Adrenal gland (tissue), 12 donors: Measurements from ENCODE around the gene PPP1R16B. TPM values are rescaled to one million over a fixed set of nuclear protein-coding genes. Genes with fewer than 3 reads are reported as not detected.

Source experiments
- DNase-seq, 7 donors: peaks; one replicate each; pipeline ENCODE4 v3.0.0-alpha.2; 2019 to 2020
- H3K27ac ChIP-seq, 5 donors: fragments of 200-600 bp; sonication (generic) in 4 of 5; 1 replicate in 3 of 5; 2 replicates in 2 of 5; pipeline versions ENCODE4 v1.5.1 to v1.8.0; 2016 to 2020; ENCODE audit warnings: mild to moderate bottlenecking in 1 of 5
- H3K27me3 ChIP-seq: fragments of 200-600 bp; 2 replicates; pipeline ENCODE4 v1.8.0; 2021
- H3K36me3 ChIP-seq, 2 donors: fragments of 200-600 bp; replicated peaks in 1 of 2; 1 replicate in 1 of 2; 2 replicates in 1 of 2; pipeline versions ENCODE4 v1.5.1 to v1.8.0; 2018 to 2022
- H3K4me1 ChIP-seq, 2 donors: fragments of 200-600 bp; replicated peaks in 1 of 2; 1 replicate in 1 of 2; 2 replicates in 1 of 2; pipeline versions ENCODE4 v1.5.1 to v1.8.0; 2018 to 2021
- H3K4me3 ChIP-seq, 4 donors: fragments of 200-600 bp; sonication (generic) in 3 of 4; one replicate each; pipeline ENCODE4 v1.5.1; 2016 to 2018
- H3K9me3 ChIP-seq, 3 donors: fragments of 200-600 bp; sonication (generic) in 1 of 3; replicated peaks in 1 of 3; 1 replicate in 2 of 3; 2 replicates in 1 of 3; pipeline versions ENCODE4 v1.5.1 to v1.8.0; 2016 to 2021
- POLR2A ChIP-seq, 2 donors: fragments of 450-650 bp; IDR thresholded peaks; one replicate each; pipeline ENCODE4 v1.6.1; 2017; ENCODE audit warnings: antibody characterized with exemption in 2 of 2, mild to moderate bottlenecking in 2 of 2, moderate library complexity in 1 of 2
- WGBS, 4 donors: extraction: QIAGEN DNeasy Blood & Tissue Kit in 2 of 4; methylation state at CpG; one replicate each; pipeline versions ENCODE4 v1.1.5 to v1.1.7; 2013 to 2017; 5-methylcytosine and 5-hydroxymethylcytosine counted together
- intact Hi-C, 2 donors: fragments of 100-400 bp; cut with DNase I; formaldehyde crosslinking; loops; one replicate each; pipeline versions ENCODE4 v1.14.1 to v1.15.0; 2022 to 2023
- polyA plus RNA-seq, 3 donors: library from polyadenylated mRNA; stranded (reverse); fragments of 200-250 nt in 2 of 3; fragments of 350-450 nt in 1 of 3; fragmentation: Illumina TruSeq in 1 of 3; extraction: RNeasy Lipid Tissue Mini Kit (QIAGEN cat#74804) in 1 of 3; gene quantifications; one replicate each; pipeline ENCODE4 v1.2.3, GENCODE V29; 2013 to 2014
- total RNA-seq, 9 donors: library from RNA; depleted of rRNA in 4 of 9; stranded (reverse); fragments of >200 nt in 4 of 9; fragments of 120-200 nt in 1 of 9; fragmentation: NEBNext Ultra II Directional in 1 of 9; extraction: Animal tissue kit (Norgen Biotek cat#: 25700) in 1 of 9; gene quantifications; one replicate each; pipeline versions ENCODE4 v1.1.0 to v1.2.4, GENCODE V29; 2013 to 2023
- TF ChIP-seq, protein P1 (sequence below), 6 experiments: fragments of 450-650 bp in 4 of 6; fragments of 200-600 bp in 2 of 6; sonication (generic) in 1 of 6; IDR thresholded peaks; 1 replicate in 5 of 6; 2 replicates in 1 of 6; pipeline versions ENCODE4 v1.5.1 to v1.8.0; 2016 to 2021; ENCODE audit warnings: antibody characterized with exemption in 6 of 6, mild to moderate bottlenecking in 2 of 6, moderate library complexity in 1 of 6
- donor health status: healthy with polysubstance abuse.
- donor health status: Bipolar disorder and iron deficiency.
- donor health status: DM: yes; HTN: yes; CAD: no.
- donor health status: DM: no; HTN: no; CAD: no.
- donor health status: DM: no; HTN: no; CAD: no.
- donor health status: DM: yes; HTN: yes; CAD: no.

The PPP1R16B gene
- total and polyA plus RNA-seq, 12 donors: 1.8 to 18.3 (median 9.2) TPM

DNA sequence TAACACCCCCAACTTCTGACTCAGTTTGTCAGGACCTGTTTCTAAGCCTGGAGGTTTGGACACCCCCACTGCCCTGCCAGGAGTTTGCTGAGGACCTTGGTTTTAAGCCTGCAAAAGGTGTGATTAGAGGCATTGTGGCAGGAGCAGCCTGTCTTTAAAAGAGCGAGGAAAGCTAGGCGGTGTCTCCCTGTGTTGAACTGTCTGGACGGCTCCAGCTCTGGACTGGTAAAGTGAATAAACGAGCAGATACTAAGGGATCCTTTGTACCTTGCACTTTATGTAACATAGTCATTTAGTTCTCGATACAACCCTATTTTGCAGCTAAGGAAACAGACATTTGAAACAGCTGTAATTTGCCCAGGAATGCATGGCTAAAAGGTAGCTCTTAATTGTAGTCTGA, 135.1 kb downstream of the PPP1R16B start:
- TF ChIP-seq POLR2A (IDR thresholded peaks at IDR 0.05): no peak
- TF ChIP-seq, protein P1, sequence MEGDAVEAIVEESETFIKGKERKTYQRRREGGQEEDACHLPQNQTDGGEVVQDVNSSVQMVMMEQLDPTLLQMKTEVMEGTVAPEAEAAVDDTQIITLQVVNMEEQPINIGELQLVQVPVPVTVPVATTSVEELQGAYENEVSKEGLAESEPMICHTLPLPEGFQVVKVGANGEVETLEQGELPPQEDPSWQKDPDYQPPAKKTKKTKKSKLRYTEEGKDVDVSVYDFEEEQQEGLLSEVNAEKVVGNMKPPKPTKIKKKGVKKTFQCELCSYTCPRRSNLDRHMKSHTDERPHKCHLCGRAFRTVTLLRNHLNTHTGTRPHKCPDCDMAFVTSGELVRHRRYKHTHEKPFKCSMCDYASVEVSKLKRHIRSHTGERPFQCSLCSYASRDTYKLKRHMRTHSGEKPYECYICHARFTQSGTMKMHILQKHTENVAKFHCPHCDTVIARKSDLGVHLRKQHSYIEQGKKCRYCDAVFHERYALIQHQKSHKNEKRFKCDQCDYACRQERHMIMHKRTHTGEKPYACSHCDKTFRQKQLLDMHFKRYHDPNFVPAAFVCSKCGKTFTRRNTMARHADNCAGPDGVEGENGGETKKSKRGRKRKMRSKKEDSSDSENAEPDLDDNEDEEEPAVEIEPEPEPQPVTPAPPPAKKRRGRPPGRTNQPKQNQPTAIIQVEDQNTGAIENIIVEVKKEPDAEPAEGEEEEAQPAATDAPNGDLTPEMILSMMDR (IDR thresholded peaks at IDR 0.05): no peak
- H3K27ac ChIP-seq: no peak overlapping the region
- H3K27me3 ChIP-seq: no peaks in the 10 kb centered on the region
- WGBS, 4 donors: 96 to 100% (median 98%) methylated on average over 5 of the region's 5 CpGs
- no peaks in the 10 kb centered on the region for H3K4me1 ChIP-seq
- intact Hi-C loops: no loop called here
- no peaks in the 10 kb centered on the region for H3K9me3 ChIP-seq
- no peak for DNase-seq
- H3K4me3 ChIP-seq: no peak overlapping the region
- H3K36me3 ChIP-seq: no peaks in the 10 kb centered on the region

DNA sequence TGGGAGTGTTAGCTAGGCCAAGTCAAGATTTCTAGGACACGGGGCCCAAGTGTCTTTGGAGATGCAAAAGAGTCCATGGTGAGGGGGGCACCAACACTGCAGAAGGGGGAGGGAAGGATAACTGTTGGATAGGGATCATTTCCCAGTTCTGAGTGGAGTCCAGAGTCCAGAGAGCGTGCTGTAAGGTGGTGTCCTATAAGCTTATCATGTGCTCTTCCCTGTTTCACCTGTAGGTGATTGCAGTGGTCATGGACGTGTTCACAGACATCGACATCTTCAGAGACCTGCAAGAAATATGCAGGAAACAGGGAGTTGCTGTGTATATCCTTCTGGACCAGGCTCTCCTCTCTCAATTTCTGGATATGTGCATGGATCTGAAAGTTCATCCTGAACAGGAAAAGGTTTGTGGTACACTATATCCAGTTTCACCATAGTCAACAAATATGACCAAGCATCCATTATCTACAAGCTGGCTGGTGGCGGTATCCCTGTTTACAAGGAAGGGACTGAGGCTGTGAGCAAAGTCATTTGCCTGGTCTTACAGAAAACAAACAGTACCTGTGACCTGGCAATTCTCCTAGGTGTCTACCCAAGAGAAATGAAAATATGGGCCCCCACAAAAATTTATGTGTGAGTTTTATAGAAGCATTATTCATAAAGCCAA, 136.4 kb downstream of the PPP1R16B start:
- no peak for TF ChIP-seq POLR2A (IDR thresholded peaks at IDR 0.05)
- TF ChIP-seq, protein P1 (IDR thresholded peaks at IDR 0.05): no peak
- Histone ChIP-seq H3K4me3 (no peak overlapping the region), H3K9me3 (no peaks in the 10 kb centered on the region), H3K27ac (no peak overlapping the region), H3K4me1 (no peaks in the 10 kb centered on the region), H3K36me3 (no peaks in the 10 kb centered on the region), H3K27me3 (no peaks in the 10 kb centered on the region)
- intact Hi-C loops: no loop called here
- WGBS, 4 donors: 95 to 99% (median 98%) methylated on average over 5 of the region's 5 CpGs
- DNase-seq: no peak

DNA sequence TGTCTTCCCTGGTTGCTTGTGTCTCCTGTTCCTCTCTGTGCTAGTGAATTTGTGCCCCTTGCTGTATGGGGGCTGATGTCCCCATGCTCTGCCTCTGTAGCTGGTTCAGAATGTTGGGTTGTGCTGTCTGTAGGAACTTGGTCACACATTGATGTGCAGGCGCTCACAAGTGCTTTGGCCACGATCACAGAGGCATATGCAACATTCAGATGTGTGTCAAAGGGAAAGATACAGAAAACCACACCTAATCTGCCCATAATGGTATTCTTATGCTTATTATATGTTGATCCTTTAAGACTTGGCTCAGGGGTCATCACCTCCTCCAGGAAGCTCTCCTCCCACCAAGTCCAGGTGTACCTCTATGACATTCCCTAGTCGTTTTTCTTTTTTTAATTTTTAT, 139.5 kb downstream of the PPP1R16B start:
- Histone ChIP-seq H3K4me3 (no peak overlapping the region), H3K27me3 (no peaks in the 10 kb centered on the region), H3K36me3 (no peaks in the 10 kb centered on the region), H3K4me1 (no peaks in the 10 kb centered on the region), H3K9me3 (no peaks in the 10 kb centered on the region), H3K27ac (no peak overlapping the region)
- TF ChIP-seq POLR2A (IDR thresholded peaks at IDR 0.05): no peak
- WGBS, 4 donors: 80 to 96% (median 93%) methylated on average over 3 of the region's 3 CpGs
- no peak for DNase-seq
- intact Hi-C loops: no loop called here

DNA sequence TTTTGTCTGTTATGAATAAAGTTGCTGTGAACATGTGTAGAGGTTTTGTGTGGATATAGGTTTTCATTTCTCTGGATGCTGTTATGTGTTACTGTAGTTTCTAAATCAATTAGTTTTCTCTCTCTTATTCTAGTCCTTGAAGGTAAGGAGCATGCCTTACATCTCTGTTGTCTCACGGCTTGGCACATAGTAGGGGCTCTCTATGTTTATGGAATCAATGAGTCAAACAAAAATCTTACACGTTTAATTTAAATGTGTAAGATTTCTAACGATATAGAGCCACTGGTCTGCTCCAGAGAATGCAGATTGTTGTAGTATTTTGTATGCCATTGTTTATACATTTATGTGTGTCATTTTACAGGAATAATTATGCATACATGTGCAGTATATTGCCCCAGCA, 141.3 kb downstream of the PPP1R16B start:
- Histone ChIP-seq H3K36me3 (no peaks in the 10 kb centered on the region), H3K4me3 (no peak overlapping the region), H3K9me3 (no peaks in the 10 kb centered on the region), H3K4me1 (no peaks in the 10 kb centered on the region), H3K27ac (no peak overlapping the region), H3K27me3 (no peaks in the 10 kb centered on the region)
- no peak for TF ChIP-seq POLR2A (IDR thresholded peaks at IDR 0.05)
- TF ChIP-seq, protein P1 (IDR thresholded peaks at IDR 0.05): no peak
- no peak for DNase-seq
- intact Hi-C loops: no loop called here
- WGBS, 4 donors: 87 to 95% (median 90%) methylated on average over 3 of the region's 3 CpGs

DNA sequence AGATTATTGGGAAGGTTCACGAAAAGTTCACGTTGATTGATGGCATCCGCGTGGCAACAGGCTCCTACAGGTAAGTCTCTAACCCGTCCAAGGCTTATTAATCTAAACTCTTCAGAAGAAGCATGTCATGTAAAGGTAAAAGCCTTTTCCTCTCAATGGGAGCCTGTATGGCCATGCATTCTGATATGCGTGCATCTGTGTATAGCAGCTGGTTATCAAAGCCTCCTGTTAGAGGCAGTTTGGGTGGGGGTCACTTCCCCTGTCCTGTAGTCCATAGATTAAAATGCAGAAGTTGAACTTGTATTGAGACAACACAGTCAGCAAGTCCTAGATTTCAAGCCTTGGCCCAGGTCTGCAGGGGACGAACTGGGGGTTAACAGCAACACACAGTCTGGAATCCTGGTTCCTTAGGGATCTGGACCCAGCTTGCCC, 142.4 kb downstream of the PPP1R16B start:
- TF ChIP-seq, protein P1 (IDR thresholded peaks at IDR 0.05): no peak
- no peak for TF ChIP-seq POLR2A (IDR thresholded peaks at IDR 0.05)
- Histone ChIP-seq H3K4me3 (no peak overlapping the region), H3K4me1 (no peaks in the 10 kb centered on the region), H3K27ac (no peak overlapping the region), H3K27me3 (no peaks in the 10 kb centered on the region), H3K9me3 (no peaks in the 10 kb centered on the region), H3K36me3 (no peaks in the 10 kb centered on the region)
- intact Hi-C loops: no loop called here
- WGBS, 4 donors: 43 to 58% (median 48%) methylated on average over 6 to 7 of the region's 7 CpGs
- no peak for DNase-seq
